Stimulated activated CD4-positive, alpha-beta T cell treated with anti-CD3 and anti-CD28 coated beads, Interleukin-4, amount 100 ng/mL, for 48 hours (primary cell): ENCODE results near the gene ADARB1.

Source experiments
- DNase-seq, 2 donors: peaks; one replicate each; pipeline ENCODE4 v3.0.0-alpha.2; 2020; ENCODE audit warnings: low read depth in 2 of 2

ADARB1 gene

GRCh38 chr21:45054927-45055612, 19.3 kb upstream of the ADARB1 start:
- DNase-seq, result no peak

- DNase-seq, result no peak
Measured at GRCh38 chr21:45055861-45056260, 18.5 kb upstream of the ADARB1 start.

GRCh38 chr21:45056296-45056904, 18.0 kb upstream of the ADARB1 start:
- no peak for DNase-seq

GRCh38 chr21:45056917-45057560, 17.3 kb upstream of the ADARB1 start:
- DNase-seq, result no peak

GRCh38 chr21:45057886-45058285, 16.5 kb upstream of the ADARB1 start:
- no peak for DNase-seq

- no peak for DNase-seq
Measured at GRCh38 chr21:45059121-45059520, 15.3 kb upstream of the ADARB1 start.

- DNase-seq, result no peak
Measured at GRCh38 chr21:45060089-45060488, 14.3 kb upstream of the ADARB1 start.

GRCh38 chr21:45060675-45061311, 13.6 kb upstream of the ADARB1 start:
- DNase-seq, result no peak

GRCh38 chr21:45064091-45064490, 10.3 kb upstream of the ADARB1 start:
- no peak for DNase-seq

- DNase-seq, result no peak
Measured at GRCh38 chr21:45064618-45065399, 9.6 kb upstream of the ADARB1 start.

- no peak for DNase-seq
Measured at GRCh38 chr21:45067462-45068285, 6.7 kb upstream of the ADARB1 start.

- no peak for DNase-seq
Measured at GRCh38 chr21:45069085-45069484, 5.3 kb upstream of the ADARB1 start.

- no peak for DNase-seq
Measured at GRCh38 chr21:45069711-45070110, 4.7 kb upstream of the ADARB1 start.

GRCh38 chr21:45071078-45071873, 3.1 kb upstream of the ADARB1 start:
- DNase-seq, result no peak

GRCh38 chr21:45071874-45072737, 2.3 kb upstream of the ADARB1 start:
- no peak for DNase-seq

- no peak for DNase-seq
Measured at GRCh38 chr21:45072738-45073300, 1.6 kb upstream of the ADARB1 start.

GRCh38 chr21:45073301-45074047, 906 bp upstream of the ADARB1 start:
- DNase-seq, result no peak
